ENCODE results near the gene ADARB1.

ADARB1 gene

GRCh38 chr21:45253633-45254459 lies 179.5 kb downstream of the ADARB1 start:
- no peak for DNase-seq (ENCODE audit: low spot score)

- DNase-seq (ENCODE audit: low spot score), result no peak
Observed at GRCh38 chr21:45254460-45254930, 180.1 kb downstream of the ADARB1 start.

GRCh38 chr21:45255381-45256020 lies 181.1 kb downstream of the ADARB1 start:
- no peak for DNase-seq (ENCODE audit: low spot score)

GRCh38 chr21:45256021-45256911 lies 181.9 kb downstream of the ADARB1 start:
- DNase-seq (ENCODE audit: low spot score), result no peak

- no peak for DNase-seq (ENCODE audit: low spot score)
Observed at GRCh38 chr21:45256912-45257672, 182.7 kb downstream of the ADARB1 start.

- no peak for DNase-seq (ENCODE audit: low spot score)
Observed at GRCh38 chr21:45257673-45258341, 183.4 kb downstream of the ADARB1 start.

- DNase-seq (ENCODE audit: low spot score), result no peak
Observed at GRCh38 chr21:45258466-45258865, 184.1 kb downstream of the ADARB1 start.

- DNase-seq (ENCODE audit: low spot score), result no peak
Observed at GRCh38 chr21:45259206-45259840, 184.9 kb downstream of the ADARB1 start.

GRCh38 chr21:45260191-45260825 lies 185.9 kb downstream of the ADARB1 start:
- DNase-seq (ENCODE audit: low spot score), result no peak

GRCh38 chr21:45261093-45261492 lies 186.7 kb downstream of the ADARB1 start:
- no peak for DNase-seq (ENCODE audit: low spot score)

- no peak for DNase-seq (ENCODE audit: low spot score)
Observed at GRCh38 chr21:45262041-45262581, 187.7 kb downstream of the ADARB1 start.

- no peak for DNase-seq (ENCODE audit: low spot score)
Observed at GRCh38 chr21:45262616-45263015, 188.2 kb downstream of the ADARB1 start.

GRCh38 chr21:45263534-45263933 lies 189.2 kb downstream of the ADARB1 start:
- no peak for DNase-seq (ENCODE audit: low spot score)

- DNase-seq (ENCODE audit: low spot score), result no peak
Observed at GRCh38 chr21:45264146-45264911, 189.9 kb downstream of the ADARB1 start.

GRCh38 chr21:45264912-45265515 lies 190.6 kb downstream of the ADARB1 start:
- no peak for DNase-seq (ENCODE audit: low spot score)

GRCh38 chr21:45265721-45266517 lies 191.5 kb downstream of the ADARB1 start:
- no peak for DNase-seq (ENCODE audit: low spot score)

GRCh38 chr21:45266518-45267389 lies 192.4 kb downstream of the ADARB1 start:
- DNase-seq (ENCODE audit: low spot score), result no peak

All from putamen (tissue), 1 donor.